Measurements from ENCODE around the gene PIGK. TPM values are rescaled to one million over a fixed set of nuclear protein-coding genes. Genes with fewer than 3 reads are reported as not detected.

Gene PIGK
- total RNA-seq, 1 experiment from 2014 or later, result 23.3 TPM

- no peak overlapping the region for H3K4me2 ChIP-seq (ENCODE audit: low read length)
- H2AFZ ChIP-seq (ENCODE audit: low read depth, low read length, poor library complexity, severe bottlenecking), result no peak overlapping the region
- H3K36me3 ChIP-seq (ENCODE audit: control insufficient read depth in 1 of 2, insufficient read depth in 2 of 2, low read length in 2 of 2), result no peaks in the 10 kb centered on the region
- intact Hi-C loops (cut with micrococcal nuclease), result no loop called here
- no peak overlapping the region for H3K4me3 ChIP-seq (replicated peaks in 1 of 2; ENCODE audit: low read depth in 1 of 2, low read length in 2 of 2)
- no peaks in the 10 kb centered on the region for H3K9me2 ChIP-seq (ENCODE audit: insufficient read depth)
- RAD21 ChIA-PET (ENCODE audit: low non-redundant PET in 1 of 2, low total read pairs in 2 of 2, uncharacterized antibody in 2 of 2, unreplicated experiment in 2 of 2), result no interaction called here
- POLR2A ChIA-PET, result no interaction called here
- BruUV-seq (replicated peaks), result no TSS peak
- no peak for DNase-seq (ENCODE audit: low read depth, low spot score)
- no peak overlapping the region for H3K9ac ChIP-seq (ENCODE audit: low read length)
- H4K20me1 ChIP-seq (ENCODE audit: insufficient read depth), result no peaks in the 10 kb centered on the region
- ATAC-seq, result no peak
- no peaks in the 10 kb centered on the region for H3K4me1 ChIP-seq (ENCODE audit: control insufficient read depth in 1 of 2, insufficient read depth in 2 of 2, low read length in 2 of 2)
- CTCF ChIA-PET, result no interaction called here
- H3K9me3 ChIP-seq (ENCODE audit: control insufficient read depth in 1 of 2, insufficient read depth in 1 of 2, low read depth in 1 of 2, low read length in 2 of 2), result no peaks in the 10 kb centered on the region
- no peak overlapping the region for H3K27ac ChIP-seq (ENCODE audit: low read depth, low read length)
- H3K27me3 ChIP-seq (ENCODE audit: insufficient read depth, low read length), result no peaks in the 10 kb centered on the region
- H3K79me2 ChIP-seq (ENCODE audit: insufficient read depth, low read length), result no peaks in the 10 kb centered on the region
- TF ChIP-seq CBX3 (IDR thresholded peaks at IDR 0.05; ENCODE audit: low read depth), result no peak
- no peak for TF ChIP-seq SIN3A (IDR thresholded peaks at IDR 0.05; ENCODE audit: low read depth)
- TF ChIP-seq CTCF (IDR thresholded peaks at IDR 0.05 in 2 of 3, conservative IDR thresholded peaks at IDR 0.05 in 1 of 3; ENCODE audit: borderline replicate concordance in 1 of 3, insufficient read depth in 1 of 3, low read depth in 2 of 3, low read length in 2 of 3), result no peak
Observed at GRCh38 chr1:77232829-77233228, 13.6 kb upstream of the PIGK start.

- CTCF ChIA-PET, result no interaction called here
- POLR2A ChIA-PET, result no interaction called here
- TF ChIP-seq MAX (IDR thresholded peaks at IDR 0.05), result no peak
- no peak for TF ChIP-seq POLR2AphosphoS5 (IDR thresholded peaks at IDR 0.05; ENCODE audit: low read depth, low read length)
- no peak for TF ChIP-seq FOSL1 (IDR thresholded peaks at IDR 0.05; ENCODE audit: low read depth)
- no peak for TF ChIP-seq EGR1 (IDR thresholded peaks at IDR 0.05; ENCODE audit: low read depth)
- no peak for TF ChIP-seq POLR2A (IDR thresholded peaks at IDR 0.05; ENCODE audit: borderline replicate concordance, extremely low read depth, insufficient read depth, insufficient read length)
- no peak for TF ChIP-seq EZH2phosphoT487 (IDR thresholded peaks at IDR 0.05; ENCODE audit: borderline replicate concordance)
- TF ChIP-seq SP1 (IDR thresholded peaks at IDR 0.05; ENCODE audit: low read depth), result no peak
- TF ChIP-seq SRF (IDR thresholded peaks at IDR 0.05; ENCODE audit: low read depth), result no peak
- no peak for TF ChIP-seq SIN3A (IDR thresholded peaks at IDR 0.05; ENCODE audit: low read depth)
- no peak for TF ChIP-seq ZNF274 (IDR thresholded peaks at IDR 0.05; ENCODE audit: low read depth, low read length)
- TF ChIP-seq CTCF (IDR thresholded peaks at IDR 0.05 in 2 of 3, conservative IDR thresholded peaks at IDR 0.05 in 1 of 3; ENCODE audit: borderline replicate concordance in 1 of 3, insufficient read depth in 1 of 3, low read depth in 2 of 3, low read length in 2 of 3), result no peak
- no peak for TF ChIP-seq ZFX (IDR thresholded peaks at IDR 0.05)
- TF ChIP-seq YY1 (IDR thresholded peaks at IDR 0.05; ENCODE audit: extremely low read depth, insufficient replicate concordance, low read depth, low read length), result no peak
- no peak for TF ChIP-seq ZBTB33 (IDR thresholded peaks at IDR 0.05; ENCODE audit: extremely low read depth, insufficient replicate concordance, low read length)
Observed at GRCh38 chr1:77230051-77230450, 10.8 kb upstream of the PIGK start.

More at GRCh38 chr1:77230051-77230450, 10.8 kb upstream of the PIGK start:
- Histone ChIP-seq H4K20me1 (ENCODE audit: insufficient read depth) (no peaks in the 10 kb centered on the region), H2AFZ (ENCODE audit: low read depth, low read length, poor library complexity, severe bottlenecking) (no peak overlapping the region), H3K4me2 (ENCODE audit: low read length) (no peak overlapping the region), H3K36me3 (ENCODE audit: control insufficient read depth in 1 of 2, insufficient read depth in 2 of 2, low read length in 2 of 2) (no peaks in the 10 kb centered on the region), H3K9me3 (ENCODE audit: control insufficient read depth in 1 of 2, insufficient read depth in 1 of 2, low read depth in 1 of 2, low read length in 2 of 2) (no peaks in the 10 kb centered on the region), H3K27me3 (ENCODE audit: insufficient read depth, low read length) (no peaks in the 10 kb centered on the region), H3K4me3 (replicated peaks in 1 of 2; ENCODE audit: low read depth in 1 of 2, low read length in 2 of 2) (no peak overlapping the region), H3K9me2 (ENCODE audit: insufficient read depth) (no peaks in the 10 kb centered on the region), H3K27ac (ENCODE audit: low read depth, low read length) (no peak overlapping the region), H3K4me1 (ENCODE audit: control insufficient read depth in 1 of 2, insufficient read depth in 2 of 2, low read length in 2 of 2) (no peaks in the 10 kb centered on the region), H3K9ac (ENCODE audit: low read length) (no peak overlapping the region), H3K79me2 (ENCODE audit: insufficient read depth, low read length) (no peaks in the 10 kb centered on the region)
- no TSS peak for BruUV-seq (replicated peaks)
- intact Hi-C loops (cut with micrococcal nuclease), result no loop called here
- DNase-seq (ENCODE audit: low read depth, low spot score) (no peak), ATAC-seq (no peak)
- RAD21 ChIA-PET (ENCODE audit: low non-redundant PET in 1 of 2, low total read pairs in 2 of 2, uncharacterized antibody in 2 of 2, unreplicated experiment in 2 of 2), result no interaction called here

All from HCT116 (cell line).